Neuronal stem cell (in vitro differentiated cells): ENCODE data around the gene CYP3A4.
"Not testable (repeated sequence)": the region's sequence is repeated elsewhere in the genome, so short reads cannot be mapped to it uniquely, and the experiment has no call there.

Experiments used
- DNase-seq: peaks from one replicate; pipeline ENCODE4 v3.0.0-alpha.2; 2013; ENCODE audit warnings: low spot score
- H2AFZ ChIP-seq: one replicate; pipeline ENCODE4 v1.6.1; 2013; ENCODE audit warnings: mild to moderate bottlenecking, low read length, inconsistent platforms
- H2AK5ac ChIP-seq: 2 replicates; pipeline ENCODE4 v1.6.1; 2013; ENCODE audit warnings: low read depth, mild to moderate bottlenecking, inconsistent platforms, low read length, moderate library complexity, mixed read lengths
- H2BK120ac ChIP-seq: 2 replicates; pipeline ENCODE4 v1.6.1; 2013; ENCODE audit warnings: low read depth, mild to moderate bottlenecking, inconsistent platforms, low read length, moderate library complexity, mixed read lengths
- H2BK12ac ChIP-seq: one replicate; pipeline ENCODE4 v1.6.1; 2013; ENCODE audit warnings: low read length, inconsistent platforms
- H2BK15ac ChIP-seq: 2 replicates; pipeline ENCODE4 v1.6.1; 2013; ENCODE audit warnings: mild to moderate bottlenecking, low read length, inconsistent platforms, mixed read lengths
- H2BK5ac ChIP-seq: one replicate; pipeline ENCODE4 v1.6.1; 2013; ENCODE audit warnings: inconsistent platforms, mild to moderate bottlenecking, low read length, moderate library complexity
- H3K14ac ChIP-seq: one replicate; pipeline ENCODE4 v1.6.1; 2013; ENCODE audit warnings: low read length, inconsistent platforms
- H3K18ac ChIP-seq: 2 replicates; pipeline ENCODE4 v1.6.1; 2013; ENCODE audit warnings: low read length, inconsistent platforms
- H3K23ac ChIP-seq: 2 replicates; pipeline ENCODE4 v1.6.1; 2013; ENCODE audit warnings: low read depth, mild to moderate bottlenecking, mixed read lengths, low read length, inconsistent platforms; ENCODE audit not compliant: poor library complexity
- H3K27ac ChIP-seq: replicated peaks from 3 replicates; pipeline ENCODE4 v1.5.1; 2013; ENCODE audit warnings: low read length, inconsistent platforms
- H3K27me3 ChIP-seq, 3 experiments: 2 replicates each; pipeline ENCODE4 v1.6.1; 2013; ENCODE audit warnings: low read length in 3 of 3, mild to moderate bottlenecking in 2 of 3, inconsistent platforms in 1 of 3, low read depth in 1 of 3, mixed read lengths in 1 of 3, moderate library complexity in 1 of 3; ENCODE audit not compliant: control insufficient read depth in 3 of 3, insufficient read depth in 3 of 3
- H3K36me3 ChIP-seq, 2 donors: replicated peaks in 1 of 2; 2 replicates each; pipeline ENCODE4 v1.6.1; 2013; ENCODE audit warnings: low read length in 2 of 2; ENCODE audit not compliant: control insufficient read depth in 2 of 2, insufficient read depth in 2 of 2
- H3K4ac ChIP-seq: 2 replicates; pipeline ENCODE4 v1.6.1; 2013; ENCODE audit warnings: inconsistent platforms, mild to moderate bottlenecking, low read length, moderate library complexity
- H3K4me1 ChIP-seq, 2 donors: 1 replicate in 1 of 2; 2 replicates in 1 of 2; pipeline ENCODE4 v1.6.1; 2013; ENCODE audit warnings: low read length in 2 of 2, low read depth in 1 of 2; ENCODE audit not compliant: control insufficient read depth in 2 of 2, insufficient read depth in 1 of 2
- H3K4me2 ChIP-seq: one replicate; pipeline ENCODE4 v1.6.1; 2013; ENCODE audit warnings: mild to moderate bottlenecking, low read length, inconsistent platforms; ENCODE audit not compliant: insufficient read depth, poor library complexity, severe bottlenecking
- H3K4me3 ChIP-seq, 2 donors: 2 replicates each; pipeline ENCODE4 v1.5.1; 2013; ENCODE audit warnings: low read length in 2 of 2, mild to moderate bottlenecking in 2 of 2, inconsistent platforms in 1 of 2, moderate library complexity in 1 of 2
- H3K79me1 ChIP-seq: one replicate; pipeline ENCODE4 v1.6.1; 2013; ENCODE audit warnings: low read depth, mild to moderate bottlenecking, inconsistent platforms, low read length, moderate library complexity
- H3K9ac ChIP-seq: one replicate; pipeline ENCODE4 v1.6.1; 2013; ENCODE audit warnings: mild to moderate bottlenecking, low read depth, low read length, inconsistent platforms; ENCODE audit not compliant: poor library complexity
- H3K9me3 ChIP-seq, 2 donors: replicated peaks in 1 of 2; 2 replicates each; pipeline versions ENCODE3 to v1.6.1; 2013; ENCODE audit warnings: low read length in 2 of 2, mild to moderate bottlenecking in 2 of 2, inconsistent platforms in 1 of 2, low read depth in 1 of 2, mixed read lengths in 1 of 2, moderate library complexity in 1 of 2; ENCODE audit not compliant: control insufficient read depth in 2 of 2, insufficient read depth in 1 of 2
- H4K8ac ChIP-seq: one replicate; pipeline ENCODE4 v1.6.1; 2013; ENCODE audit warnings: low read depth, mild to moderate bottlenecking, inconsistent platforms, low read length, moderate library complexity
- H4K91ac ChIP-seq: one replicate; pipeline ENCODE4 v1.6.1; 2013; ENCODE audit warnings: low read length, low read depth, mild to moderate bottlenecking, inconsistent platforms; ENCODE audit not compliant: poor library complexity
- WGBS, 2 donors: extraction: QIAGEN DNeasy Blood & Tissue Kit; methylation state at CpG; one replicate each; pipeline ENCODE4 v1.1.7; 2013; ENCODE audit warnings: missing lambda C conversion rate in 2 of 2, mixed read lengths in 1 of 2; ENCODE audit not compliant: insufficient read length in 2 of 2, insufficient replicate concordance in 1 of 2; ENCODE audit errors: extremely low coverage in 2 of 2; 5-methylcytosine and 5-hydroxymethylcytosine counted together

Gene CYP3A4

DNA sequence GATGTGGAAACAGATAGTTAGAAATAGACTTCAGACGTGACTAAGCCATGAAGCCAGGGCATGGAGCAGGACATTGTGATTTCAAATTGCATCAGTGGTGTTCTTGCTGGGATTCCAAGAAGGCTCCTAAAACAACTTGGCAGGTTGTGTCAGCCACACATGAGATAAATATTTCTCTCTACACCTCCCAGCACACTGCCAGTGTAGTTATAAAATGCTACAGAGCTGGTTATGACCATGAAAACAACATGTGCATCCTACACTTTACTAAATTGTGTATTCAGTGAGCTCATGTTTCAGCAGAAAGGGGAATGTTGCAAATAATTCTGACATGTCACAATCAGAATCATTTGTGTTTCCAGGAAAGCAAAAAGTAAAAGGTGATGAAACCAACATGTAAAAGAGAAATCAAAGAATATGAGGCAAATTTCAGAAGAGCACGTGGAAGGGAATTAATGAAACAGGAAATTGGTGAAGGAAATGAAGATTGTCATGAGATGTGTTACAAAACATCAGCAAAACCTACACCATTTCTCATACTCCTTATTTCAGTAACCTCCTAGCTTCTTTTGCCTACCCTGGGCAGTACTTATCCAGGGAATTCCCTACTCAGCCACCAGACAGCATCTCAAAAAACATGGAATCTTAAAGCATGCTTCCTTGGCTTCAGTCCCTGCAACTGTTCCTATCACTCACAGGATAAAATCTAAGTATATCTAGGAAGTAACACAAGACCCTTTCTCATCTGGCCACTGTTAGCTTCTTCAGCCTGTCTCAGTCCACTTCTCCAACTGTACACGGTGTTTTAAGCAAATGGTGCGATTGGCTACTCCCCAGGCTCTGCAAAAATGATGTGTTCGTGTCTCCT, 43.2 kb downstream of the CYP3A4 start:
- H4K91ac ChIP-seq: no peak overlapping the region
- H3K79me1 ChIP-seq: no peaks in the 10 kb centered on the region
- H2BK15ac ChIP-seq: no peak overlapping the region
- WGBS, 2 donors: no CpG with 5 or more reads among the region's 5 CpGs
- H2AFZ ChIP-seq: no peak overlapping the region
- H3K18ac ChIP-seq: no peak overlapping the region
- H3K9me3 ChIP-seq: peaks cover 0 to 2% of the 10 kb centered on the region in 2 donors
- H3K9ac ChIP-seq: no peak overlapping the region
- H2BK12ac ChIP-seq: no peak overlapping the region
- H2BK5ac ChIP-seq: no peak overlapping the region
- H3K4me1 ChIP-seq: no peaks in the 10 kb centered on the region
- H3K27me3 ChIP-seq: no peaks in the 10 kb centered on the region
- no peak overlapping the region for H3K4me3 ChIP-seq
- H2AK5ac ChIP-seq: no peak overlapping the region
- H3K4me2 ChIP-seq: no peak overlapping the region
- DNase-seq: no peak
- no peak overlapping the region for H4K8ac ChIP-seq
- no peak overlapping the region for H3K4ac ChIP-seq
- no peak overlapping the region for H3K14ac ChIP-seq
- H3K36me3 ChIP-seq: no peaks in the 10 kb centered on the region
- H2BK120ac ChIP-seq: no peak overlapping the region
- no peak overlapping the region for H3K23ac ChIP-seq
- no peak overlapping the region for H3K27ac ChIP-seq

GRCh38 chr7:99739699-99740572, 44.0 kb downstream of the CYP3A4 start:
- no peak overlapping the region for H3K4me2 ChIP-seq
- no peak overlapping the region for H2BK120ac ChIP-seq
- no CpG with 5 or more reads among the region's 2 CpGs for WGBS, 2 donors
- no peak overlapping the region for H3K23ac ChIP-seq
- H3K79me1 ChIP-seq: no peaks in the 10 kb centered on the region
- H3K9me3 ChIP-seq: peaks cover 0 to 2% of the 10 kb centered on the region in 2 donors
- no peak overlapping the region for H2AK5ac ChIP-seq
- no peaks in the 10 kb centered on the region for H3K27me3 ChIP-seq
- H4K91ac ChIP-seq: no peak overlapping the region
- no peak for DNase-seq
- no peak overlapping the region for H3K4ac ChIP-seq
- H3K36me3 ChIP-seq: no peaks in the 10 kb centered on the region
- no peak overlapping the region for H2BK5ac ChIP-seq
- H3K9ac ChIP-seq: no peak overlapping the region
- H3K4me1 ChIP-seq: no peaks in the 10 kb centered on the region
- H3K4me3 ChIP-seq: no peak overlapping the region
- H3K27ac ChIP-seq: no peak overlapping the region
- H2AFZ ChIP-seq: no peak overlapping the region
- H4K8ac ChIP-seq: no peak overlapping the region
- no peak overlapping the region for H2BK15ac ChIP-seq
- H2BK12ac ChIP-seq: no peak overlapping the region
- no peak overlapping the region for H3K18ac ChIP-seq
- H3K14ac ChIP-seq: no peak overlapping the region

- Histone ChIP-seq H3K9ac (no peak overlapping the region), H4K8ac (no peak overlapping the region), H3K23ac (no peak overlapping the region), H2BK12ac (no peak overlapping the region), H3K4me2 (no peak overlapping the region), H4K91ac (no peak overlapping the region), H2BK5ac (no peak overlapping the region), H3K27ac (no peak overlapping the region), H3K18ac (no peak overlapping the region), H3K14ac (no peak overlapping the region), H3K27me3 (no peaks in the 10 kb centered on the region), H3K79me1 (no peaks in the 10 kb centered on the region), H2AFZ (no peak overlapping the region), H2BK15ac (no peak overlapping the region), H3K36me3 (no peaks in the 10 kb centered on the region), H3K4me3 (no peak overlapping the region), H2BK120ac (no peak overlapping the region), H3K4ac (no peak overlapping the region), H2AK5ac (no peak overlapping the region), H3K4me1 (no peaks in the 10 kb centered on the region), H3K9me3 (no peaks in the 10 kb centered on the region)
- no peak for DNase-seq
- no CpG with 5 or more reads among the region's 1 CpG for WGBS, 2 donors
Observed at GRCh38 chr7:99737726-99738125, 46.3 kb downstream of the CYP3A4 start.

DNA sequence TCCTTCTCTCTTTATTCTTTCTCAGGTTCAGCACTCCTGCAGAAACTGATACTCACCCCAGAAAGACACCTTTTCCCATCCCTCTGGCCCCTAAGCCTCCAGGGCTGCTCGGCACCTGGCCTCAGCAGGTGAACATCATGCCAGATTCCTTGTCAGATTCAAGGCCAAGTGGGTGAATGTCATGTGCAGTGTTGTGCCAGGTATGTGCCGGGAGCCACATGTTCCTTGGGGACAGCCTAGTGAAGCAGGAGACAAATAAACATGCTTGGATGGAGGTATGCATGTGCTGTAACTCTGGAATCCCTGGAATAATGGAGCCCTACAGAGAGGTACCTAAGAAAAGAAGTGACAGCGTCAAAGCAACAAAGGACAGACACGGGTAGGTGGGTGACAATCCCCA, 47.3 kb downstream of the CYP3A4 start:
- not testable (repeated sequence) for H3K9ac ChIP-seq, DNase-seq, H3K4me1 ChIP-seq, H2BK15ac ChIP-seq, H4K91ac ChIP-seq, H3K9me3 ChIP-seq, H2BK120ac ChIP-seq, H3K18ac ChIP-seq, H3K27ac ChIP-seq, H2BK5ac ChIP-seq, H4K8ac ChIP-seq, H3K27me3 ChIP-seq, H3K4me3 ChIP-seq, H3K79me1 ChIP-seq, H3K36me3 ChIP-seq, H2BK12ac ChIP-seq, H2AK5ac ChIP-seq, H3K23ac ChIP-seq, H3K14ac ChIP-seq, H3K4me2 ChIP-seq, H3K4ac ChIP-seq, H2AFZ ChIP-seq
- no CpG with 5 or more reads among the region's 4 CpGs for WGBS, 2 donors
